Measurements from ENCODE around the gene PCDHGA1.

DNA sequence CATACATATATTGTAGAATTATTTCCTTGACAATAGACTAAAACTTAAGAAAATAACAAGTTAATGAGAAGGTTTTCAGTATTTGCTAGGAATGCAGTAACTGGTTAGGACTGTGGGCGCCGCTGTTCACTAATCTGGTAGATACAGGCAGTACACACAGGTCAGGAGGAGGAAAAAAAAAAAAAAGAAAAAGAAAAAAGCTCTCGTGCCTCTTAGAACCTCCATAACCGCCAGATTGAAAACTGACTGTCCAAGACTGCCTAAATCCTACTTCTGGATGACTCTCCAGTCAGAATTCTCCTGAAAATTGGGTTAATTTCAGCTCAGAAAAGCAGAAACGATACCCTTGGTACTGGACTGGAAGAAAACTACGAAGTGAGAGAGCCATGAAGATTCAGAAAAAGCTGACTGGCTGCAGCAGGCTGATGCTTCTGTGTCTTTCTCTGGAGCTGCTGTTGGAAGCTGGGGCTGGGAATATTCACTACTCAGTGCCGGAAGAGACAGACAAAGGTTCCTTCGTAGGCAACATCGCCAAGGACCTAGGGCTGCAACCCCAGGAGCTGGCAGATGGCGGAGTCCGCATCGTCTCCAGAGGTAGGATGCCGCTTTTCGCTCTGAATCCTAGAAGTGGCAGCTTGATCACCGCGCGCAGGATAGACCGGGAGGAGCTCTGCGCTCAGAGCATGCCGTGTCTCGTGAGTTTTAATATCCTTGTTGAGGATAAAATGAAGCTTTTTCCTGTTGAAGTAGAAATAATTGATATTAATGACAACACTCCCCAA is at the start of gene PCDHGA1:
- TF ChIP-seq, protein P1, sequence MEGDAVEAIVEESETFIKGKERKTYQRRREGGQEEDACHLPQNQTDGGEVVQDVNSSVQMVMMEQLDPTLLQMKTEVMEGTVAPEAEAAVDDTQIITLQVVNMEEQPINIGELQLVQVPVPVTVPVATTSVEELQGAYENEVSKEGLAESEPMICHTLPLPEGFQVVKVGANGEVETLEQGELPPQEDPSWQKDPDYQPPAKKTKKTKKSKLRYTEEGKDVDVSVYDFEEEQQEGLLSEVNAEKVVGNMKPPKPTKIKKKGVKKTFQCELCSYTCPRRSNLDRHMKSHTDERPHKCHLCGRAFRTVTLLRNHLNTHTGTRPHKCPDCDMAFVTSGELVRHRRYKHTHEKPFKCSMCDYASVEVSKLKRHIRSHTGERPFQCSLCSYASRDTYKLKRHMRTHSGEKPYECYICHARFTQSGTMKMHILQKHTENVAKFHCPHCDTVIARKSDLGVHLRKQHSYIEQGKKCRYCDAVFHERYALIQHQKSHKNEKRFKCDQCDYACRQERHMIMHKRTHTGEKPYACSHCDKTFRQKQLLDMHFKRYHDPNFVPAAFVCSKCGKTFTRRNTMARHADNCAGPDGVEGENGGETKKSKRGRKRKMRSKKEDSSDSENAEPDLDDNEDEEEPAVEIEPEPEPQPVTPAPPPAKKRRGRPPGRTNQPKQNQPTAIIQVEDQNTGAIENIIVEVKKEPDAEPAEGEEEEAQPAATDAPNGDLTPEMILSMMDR (IDR thresholded peaks at IDR 0.05) = peak; percentile 86
- TF ChIP-seq ZFX (IDR thresholded peaks at IDR 0.05; ENCODE audit: borderline replicate concordance) = no peak

All from 22Rv1 (cell line).